Measurements from ENCODE around the gene KCNH5. TPM values are rescaled to one million over a fixed set of nuclear protein-coding genes. Genes with fewer than 3 reads are reported as not detected.
"Not testable (repeated sequence)": the region's sequence is repeated elsewhere in the genome, so short reads cannot be mapped to it uniquely, and the experiment has no call there.

KCNH5 gene
- total and polyA plus RNA-seq, 2 of the 13 experiments (the other 11 are each of a cell fraction or from before 2014, with no cell fraction given): not detected

DNA sequence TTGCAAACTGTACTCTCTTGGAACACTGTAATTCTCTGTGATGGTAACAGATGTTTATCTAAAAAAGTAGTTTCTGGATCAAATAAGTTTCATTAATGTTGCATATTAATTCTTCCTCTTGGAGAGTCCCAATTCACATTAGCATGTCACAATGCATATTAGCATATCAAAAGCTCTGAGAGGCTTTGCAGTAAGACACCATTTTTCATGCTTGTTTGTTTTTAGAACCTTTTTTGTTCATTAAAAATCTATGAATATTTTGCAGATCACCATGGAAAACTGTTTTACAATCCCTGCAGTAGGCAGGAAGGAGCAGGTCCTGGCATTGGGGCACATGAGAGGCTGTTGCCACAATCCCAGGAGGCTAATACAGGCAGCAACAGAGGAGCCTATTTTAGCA is 180.7 kb downstream of the KCNH5 start:
- TF ChIP-seq SRSF9 (IDR thresholded peaks at IDR 0.05; ENCODE audit: borderline replicate concordance, insufficient read depth, low read depth, low read length, poor library complexity, severe bottlenecking) (no peak), REL (CRISPR knock-in tag; conservative IDR thresholded peaks at IDR 0.05) (no peak), IRF2 (CRISPR knock-in tag; IDR thresholded peaks at IDR 0.05) (no peak), MEIS1 (CRISPR knock-in tag; IDR thresholded peaks at IDR 0.05; ENCODE audit: borderline replicate concordance) (no peak), MZF1 (CRISPR knock-in tag; IDR thresholded peaks at IDR 0.05; ENCODE audit: borderline replicate concordance) (no peak), ZNF510 (CRISPR knock-in tag; IDR thresholded peaks at IDR 0.05; ENCODE audit: low read depth) (no peak)
- Histone ChIP-seq H3K27me3 (ENCODE audit: control insufficient read depth in 1 of 2, insufficient read depth in 2 of 2, low read length in 2 of 2) (no peaks in the 10 kb centered on the region), H3K79me2 (ENCODE audit: insufficient read depth, low read length) (no peaks in the 10 kb centered on the region), H3K4me1 (ENCODE audit: insufficient read depth, low read length) (no peaks in the 10 kb centered on the region), H3K9ac (ENCODE audit: insufficient read depth, low read depth, low read length) (no peak overlapping the region), H3K36me3 (replicated peaks in 1 of 2; ENCODE audit: control insufficient read depth in 1 of 2, insufficient read depth in 2 of 2, low read length in 2 of 2) (no peaks in the 10 kb centered on the region), H3K4me2 (ENCODE audit: low read depth, low read length) (no peak overlapping the region), H3K4me3 (replicated peaks in 1 of 3; ENCODE audit: insufficient read depth in 1 of 3, low read depth in 2 of 3, low read length in 3 of 3) (no peak overlapping the region), H4K20me1 (ENCODE audit: insufficient read depth, low read length) (no peaks in the 10 kb centered on the region), H3K9me3 (ENCODE audit: low read length) (0 out of 2 replicates have a peak, but pooled peaks cover 2% of the 10 kb centered on the region), H2AFZ (ENCODE audit: low read length) (no peak overlapping the region), H3K27ac (ENCODE audit: extremely low read length, insufficient read depth, low read length) (no peak overlapping the region)
- no peak for ATAC-seq
- BruUV-seq (replicated peaks): no TSS peak
- CTCF ChIA-PET (ENCODE audit: low intra/inter-chr PET ratio, low total read pairs): no interaction called here
- FAIRE-seq: no peak
- intact Hi-C loops (cut with micrococcal nuclease; ENCODE audit: unreplicated experiment) (no loop called here), in situ Hi-C loops (cut with HindIII; ENCODE audit: extremely low pct_ligation_motif_present, low pct_unique_long_range_greater_than_20kb) (no loop called here)
- POLR2A ChIA-PET: no interaction called here
- no peak for DNase-seq (ENCODE audit: low spot score)

DNA sequence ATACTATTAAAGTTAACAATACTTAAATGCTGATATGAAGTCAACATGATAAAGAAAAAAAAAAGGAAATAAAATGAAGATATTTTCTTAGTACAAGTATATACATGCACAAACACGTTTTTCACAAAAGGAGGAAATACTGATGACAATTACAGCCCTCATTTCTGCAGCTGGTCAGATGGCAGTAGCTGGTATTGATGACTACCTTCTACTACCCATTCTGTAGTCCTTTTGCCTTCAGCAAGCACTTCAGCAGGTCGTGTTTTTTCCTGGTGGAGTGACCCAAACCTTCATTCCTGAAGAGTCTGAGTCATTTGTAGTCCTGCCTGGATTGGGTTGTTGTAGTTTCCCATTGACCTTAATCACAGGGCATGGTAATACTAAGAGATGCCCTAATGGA is 187.2 kb downstream of the KCNH5 start:
- H3K36me3 ChIP-seq (replicated peaks in 1 of 2; ENCODE audit: control insufficient read depth in 1 of 2, insufficient read depth in 2 of 2, low read length in 2 of 2); intact Hi-C loops (cut with micrococcal nuclease; ENCODE audit: unreplicated experiment); in situ Hi-C loops (cut with HindIII; ENCODE audit: extremely low pct_ligation_motif_present, low pct_unique_long_range_greater_than_20kb): not testable (repeated sequence)

More for the DNA sequence above, 187.2 kb downstream of the KCNH5 start:
- H3K9me3 ChIP-seq (ENCODE audit: low read length); BruUV-seq (replicated peaks); H3K27me3 ChIP-seq (ENCODE audit: control insufficient read depth in 1 of 2, insufficient read depth in 2 of 2, low read length in 2 of 2); H2AFZ ChIP-seq (ENCODE audit: low read length); DNase-seq (ENCODE audit: low spot score); POLR2A ChIA-PET; H3K79me2 ChIP-seq (ENCODE audit: insufficient read depth, low read length); H3K27ac ChIP-seq (ENCODE audit: extremely low read length, insufficient read depth, low read length); H3K9ac ChIP-seq (ENCODE audit: insufficient read depth, low read depth, low read length); H3K4me1 ChIP-seq (ENCODE audit: insufficient read depth, low read length); ATAC-seq; H3K4me2 ChIP-seq (ENCODE audit: low read depth, low read length); CTCF ChIA-PET (ENCODE audit: low intra/inter-chr PET ratio, low total read pairs); H3K4me3 ChIP-seq (replicated peaks in 1 of 3; ENCODE audit: insufficient read depth in 1 of 3, low read depth in 2 of 3, low read length in 3 of 3); FAIRE-seq; H4K20me1 ChIP-seq (ENCODE audit: insufficient read depth, low read length): not testable (repeated sequence)
- 0% methylated on average over 2 of the region's 2 CpGs for WGBS (ENCODE audit: low lambda C conversion rate)
